ENCODE data around the gene STEAP3.

STEAP3 gene

DNA sequence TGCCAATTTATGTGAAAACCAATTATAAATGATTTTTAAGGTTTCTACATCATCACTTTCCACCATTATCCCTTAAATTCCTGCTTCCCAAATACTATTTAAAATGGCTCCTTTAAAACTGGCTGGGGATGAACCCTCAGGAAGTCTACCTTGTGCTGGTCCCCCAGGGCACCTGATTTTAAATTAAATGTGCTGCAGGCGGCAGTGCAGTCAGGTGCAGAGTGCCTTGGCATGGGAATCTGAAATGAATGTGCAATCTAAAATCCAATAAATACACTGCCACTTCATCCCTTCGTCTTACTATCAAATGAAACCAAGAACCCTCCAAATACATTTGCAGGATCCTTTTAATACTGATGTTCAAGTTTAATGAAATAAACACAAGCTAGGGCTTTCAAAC lies 81.2 kb downstream of the STEAP3 start:
- no peak for DNase-seq (ENCODE audit: low spot score in 2 of 2)
- H3K36me3 ChIP-seq (replicated peaks) = no peaks in the 10 kb centered on the region
- H3K9me3 ChIP-seq = no peaks in the 10 kb centered on the region
- H3K4me1 ChIP-seq = no peaks in the 10 kb centered on the region
- H3K4me3 ChIP-seq = no peak overlapping the region
- in situ Hi-C loops (cut with MboI; ENCODE audit: low sequenced_read_pairs) = no loop called here
- H3K27me3 ChIP-seq (ENCODE audit: low read depth) = no peaks in the 10 kb centered on the region

DNA sequence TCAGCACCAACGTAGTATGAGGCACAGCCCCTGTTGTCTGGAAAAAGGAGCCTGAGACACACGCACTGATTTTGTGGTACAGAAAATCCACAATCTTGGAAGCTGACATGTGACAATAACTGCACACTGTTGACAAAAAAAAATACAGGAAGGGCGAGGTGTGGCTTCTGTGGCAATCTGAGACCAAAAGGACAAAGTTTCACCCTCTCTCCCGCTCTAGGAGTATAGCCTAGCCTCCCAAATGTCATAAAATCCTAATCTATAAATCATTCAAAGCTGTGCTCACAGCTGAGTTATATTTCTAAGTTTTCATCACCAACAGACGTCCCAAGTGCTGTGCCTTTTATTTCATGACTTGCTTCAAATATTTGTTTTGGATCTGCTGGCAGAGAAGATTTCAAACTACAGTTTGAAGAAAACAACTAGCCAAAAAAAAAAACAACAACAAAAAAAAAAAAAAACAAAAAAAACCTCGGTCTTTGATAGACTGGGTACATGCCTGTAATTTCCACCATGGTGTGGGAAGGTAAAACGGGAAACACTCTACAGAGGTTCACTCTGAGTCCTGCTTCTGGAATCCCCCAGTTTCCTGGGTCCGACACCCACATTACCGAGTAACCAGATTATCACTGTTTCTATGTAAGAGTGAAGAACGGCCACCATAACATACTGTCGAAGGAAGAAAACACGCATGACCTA lies 82.0 kb downstream of the STEAP3 start:
- Histone ChIP-seq H3K27me3 (ENCODE audit: low read depth) (no peaks in the 10 kb centered on the region), H3K4me1 (no peaks in the 10 kb centered on the region), H3K36me3 (replicated peaks) (no peaks in the 10 kb centered on the region), H3K9me3 (no peaks in the 10 kb centered on the region), H3K4me3 (no peak overlapping the region)
- DNase-seq (ENCODE audit: low spot score in 2 of 2) = no peak
- in situ Hi-C loops (cut with MboI; ENCODE audit: low sequenced_read_pairs) = no loop called here

DNA sequence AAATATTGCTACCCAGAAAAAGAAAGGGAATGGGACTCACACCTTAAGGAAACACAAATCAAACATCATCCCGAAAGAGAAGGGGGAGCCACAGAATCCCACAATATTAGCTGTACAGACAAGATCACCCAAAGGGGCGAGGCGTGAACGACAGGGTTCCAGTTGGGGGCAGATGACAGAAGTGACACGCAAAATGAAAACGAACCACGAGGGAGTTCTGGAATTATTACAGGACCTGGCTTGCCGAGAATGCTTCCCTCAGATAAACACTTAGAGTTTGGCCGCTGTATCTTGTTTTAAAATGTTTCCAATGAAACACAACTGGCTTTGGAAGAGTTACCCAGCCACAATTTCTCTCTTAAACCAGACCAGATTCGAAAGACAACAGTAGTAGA lies 82.6 kb downstream of the STEAP3 start:
- Histone ChIP-seq H3K36me3 (replicated peaks) (no peaks in the 10 kb centered on the region), H3K4me1 (no peaks in the 10 kb centered on the region), H3K9me3 (no peaks in the 10 kb centered on the region), H3K4me3 (no peak overlapping the region), H3K27me3 (ENCODE audit: low read depth) (no peaks in the 10 kb centered on the region)
- in situ Hi-C loops (cut with MboI; ENCODE audit: low sequenced_read_pairs) = no loop called here
- DNase-seq (ENCODE audit: low spot score in 2 of 2) = no peak

DNA sequence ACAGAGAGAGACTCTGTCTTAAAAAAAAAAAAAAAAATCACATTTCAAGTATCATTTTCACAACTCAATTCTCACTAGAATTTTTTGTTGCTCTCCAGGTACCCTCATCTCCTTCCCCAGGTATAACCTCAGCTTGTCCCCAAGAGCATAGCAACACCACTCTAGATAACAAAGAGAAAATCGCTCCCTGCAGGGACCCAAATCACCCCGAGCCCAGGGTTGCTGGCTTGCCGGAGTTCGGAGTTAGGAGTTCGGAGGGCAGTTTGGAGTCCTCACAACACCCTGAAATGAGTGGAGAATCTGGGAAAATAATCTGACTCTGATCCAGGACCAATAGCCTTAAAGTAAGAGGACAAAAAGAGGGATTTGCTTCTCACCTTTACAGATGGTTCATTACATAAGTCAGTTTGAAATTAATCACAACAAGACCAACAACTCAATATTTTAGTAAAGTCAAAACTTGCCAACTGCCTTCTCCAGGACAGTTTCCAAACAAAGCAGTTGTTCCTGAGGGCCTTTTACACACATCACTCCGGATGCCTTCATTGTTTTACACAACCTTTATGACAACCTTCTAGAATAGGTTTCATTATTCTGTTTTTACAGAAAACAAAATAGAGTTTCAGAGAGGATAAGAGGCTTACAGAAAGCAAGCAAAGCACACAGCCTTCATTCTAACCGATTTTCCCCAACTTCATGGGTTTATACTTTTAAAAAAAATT lies 83.9 kb downstream of the STEAP3 start:
- H3K27me3 ChIP-seq (ENCODE audit: low read depth) = no peaks in the 10 kb centered on the region
- in situ Hi-C loops (cut with MboI; ENCODE audit: low sequenced_read_pairs) = no loop called here
- H3K36me3 ChIP-seq (replicated peaks) = no peaks in the 10 kb centered on the region
- no peak overlapping the region for H3K4me3 ChIP-seq
- H3K4me1 ChIP-seq = no peaks in the 10 kb centered on the region
- DNase-seq (ENCODE audit: low spot score in 2 of 2) = no peak
- no peaks in the 10 kb centered on the region for H3K9me3 ChIP-seq

DNA sequence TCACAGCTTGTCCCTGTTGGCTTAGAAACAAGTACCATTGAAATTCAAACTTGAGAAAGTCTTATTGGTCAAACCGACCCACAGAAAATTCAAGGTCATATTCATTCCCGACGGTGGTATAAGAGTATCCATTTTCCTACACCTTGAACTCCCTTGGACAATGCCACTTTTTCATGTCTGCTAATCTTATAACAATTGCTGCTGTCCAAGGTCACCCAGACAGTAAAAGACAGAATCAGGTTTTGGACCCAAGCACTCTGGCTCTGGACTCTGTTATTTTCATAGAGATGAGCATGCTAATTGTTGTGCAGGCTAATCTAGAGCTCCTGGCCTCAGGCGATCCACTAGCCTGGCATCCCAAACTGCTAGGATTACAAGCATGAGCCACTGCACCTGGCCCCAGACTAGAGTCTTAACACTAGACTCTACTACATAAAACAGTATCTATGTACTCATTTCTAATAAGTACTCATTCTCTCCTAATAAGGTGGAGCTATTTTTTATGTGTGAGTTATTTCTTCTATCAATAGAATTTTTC lies 85.2 kb downstream of the STEAP3 start:
- H3K27me3 ChIP-seq (ENCODE audit: low read depth) = no peaks in the 10 kb centered on the region
- H3K4me3 ChIP-seq = no peak overlapping the region
- in situ Hi-C loops (cut with MboI; ENCODE audit: low sequenced_read_pairs) = no loop called here
- H3K36me3 ChIP-seq (replicated peaks) = no peaks in the 10 kb centered on the region
- peak in 1 of 2 experiments; percentile 24 for DNase-seq (ENCODE audit: low spot score in 2 of 2)
- no peaks in the 10 kb centered on the region for H3K9me3 ChIP-seq
- no peaks in the 10 kb centered on the region for H3K4me1 ChIP-seq

DNA sequence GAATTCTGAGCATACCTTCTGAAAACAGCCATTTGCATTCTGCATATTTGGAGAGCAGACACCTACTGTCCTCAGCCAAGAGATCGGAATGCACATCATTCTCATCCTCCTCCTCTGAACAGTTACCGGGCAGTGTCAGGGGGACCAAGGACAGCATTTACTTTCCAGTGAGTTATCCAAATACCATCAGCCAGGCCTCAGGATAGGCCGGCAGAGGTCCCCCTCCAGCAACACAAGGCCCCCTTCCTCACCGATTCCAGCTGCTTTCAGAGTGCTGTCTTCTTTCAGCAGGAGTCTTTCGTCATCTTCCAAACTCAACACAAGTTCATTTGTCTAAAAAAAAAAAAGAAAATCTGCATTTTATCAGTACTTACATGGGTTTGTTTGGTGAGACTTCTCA lies 87.7 kb downstream of the STEAP3 start:
- no peaks in the 10 kb centered on the region for H3K36me3 ChIP-seq (replicated peaks)
- H3K4me3 ChIP-seq = no peak overlapping the region
- H3K9me3 ChIP-seq = no peaks in the 10 kb centered on the region
- no peaks in the 10 kb centered on the region for H3K27me3 ChIP-seq (ENCODE audit: low read depth)
- H3K4me1 ChIP-seq = no peaks in the 10 kb centered on the region
- in situ Hi-C loops (cut with MboI; ENCODE audit: low sequenced_read_pairs) = loop anchor here (5.0 kb wide), 1 partner anchor 429 kb away; no protein-coding TSS in a partner anchor
- DNase-seq (ENCODE audit: low spot score in 2 of 2) = no peak

DNA sequence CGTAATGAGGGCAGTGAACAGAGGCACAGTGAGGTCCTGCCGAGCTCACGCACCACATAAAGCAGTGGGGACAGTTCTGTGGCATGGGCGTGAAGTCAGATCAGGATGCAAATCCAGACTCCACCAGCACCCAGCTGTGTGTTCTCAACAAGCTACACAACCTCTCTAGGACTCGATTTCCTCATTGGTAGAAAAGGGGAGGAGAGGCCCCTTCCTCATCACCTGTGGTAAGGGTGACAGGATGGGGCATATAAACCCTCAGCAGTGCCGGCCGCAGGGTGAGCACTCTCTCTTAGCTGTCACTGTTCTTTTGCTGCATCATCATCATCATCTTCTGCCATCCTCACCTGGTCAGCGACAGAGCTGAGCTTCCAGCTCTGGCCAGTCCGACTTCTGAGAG lies 88.2 kb downstream of the STEAP3 start:
- no peaks in the 10 kb centered on the region for H3K9me3 ChIP-seq
- no peak for DNase-seq (ENCODE audit: low spot score in 2 of 2)
- no peaks in the 10 kb centered on the region for H3K4me1 ChIP-seq
- H3K36me3 ChIP-seq (replicated peaks) = no peaks in the 10 kb centered on the region
- H3K27me3 ChIP-seq (ENCODE audit: low read depth) = no peaks in the 10 kb centered on the region
- no peak overlapping the region for H3K4me3 ChIP-seq
- in situ Hi-C loops (cut with MboI; ENCODE audit: low sequenced_read_pairs) = loop anchor here (5.0 kb wide), 1 partner anchor 430 kb away; no protein-coding TSS in a partner anchor

All from HAP-1 (cell line).